ENCODE data around the gene CACNA1I. TPM values are rescaled to one million over a fixed set of nuclear protein-coding genes. Genes with fewer than 3 reads are reported as not detected.
A peak's percentile ranks its signal among the peaks of the same experiment; 100 is the strongest.

CACNA1I gene
- total and polyA plus RNA-seq, 2 of the 8 experiments (the other 6 are each of a cell fraction or from before 2014, with no cell fraction given) = 0.77 to 1.2 TPM

DNA sequence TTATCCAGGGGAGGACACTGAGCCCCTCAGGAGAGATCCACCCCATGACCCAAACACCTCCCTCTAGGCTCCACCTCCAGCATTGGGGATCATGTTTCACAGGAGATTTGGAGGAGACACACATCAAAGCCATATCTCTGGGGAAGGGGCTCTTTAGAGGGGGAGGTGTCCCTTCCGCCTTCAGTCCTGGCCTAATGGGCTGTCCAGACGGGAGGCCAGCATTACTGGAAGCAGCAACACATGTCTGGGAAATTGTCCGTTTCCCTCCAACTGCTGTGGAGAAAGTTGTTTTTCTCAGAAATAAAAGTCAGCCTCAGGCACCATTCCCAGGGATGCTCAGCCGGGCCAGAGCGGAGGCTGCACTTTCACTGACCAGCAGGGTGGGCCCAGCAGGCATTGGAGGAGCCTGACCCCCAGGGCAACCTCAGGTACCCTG, 9.5 kb downstream of the CACNA1I start:
- H4K5ac ChIP-seq (ENCODE audit: insufficient read length, low read depth, low read length) = no peak overlapping the region
- no peaks in the 10 kb centered on the region for H3K79me2 ChIP-seq (ENCODE audit: control insufficient read depth in 1 of 2, insufficient read depth in 2 of 2, low read length in 2 of 2)
- H3K27ac ChIP-seq (ENCODE audit: low read depth, low read length) = no peak overlapping the region
- H3K23ac ChIP-seq (ENCODE audit: insufficient read length) = no peak overlapping the region
- POLR2A ChIA-PET (ENCODE audit: partially characterized antibody) = no interaction called here
- no peaks in the 10 kb centered on the region for H3K79me1 ChIP-seq (ENCODE audit: low read depth, low read length)
- no peak overlapping the region for H2BK20ac ChIP-seq (ENCODE audit: low read length)
- no peak overlapping the region for H2BK12ac ChIP-seq (ENCODE audit: low read depth, low read length)
- no peak overlapping the region for H3K4ac ChIP-seq (replicated peaks; ENCODE audit: insufficient read length, low read depth, low read length)
- FAIRE-seq (peak; percentile 36), DNase-seq (ENCODE audit: low read depth in 1 of 2, low spot score in 2 of 2) (no peak)
- H3K56ac ChIP-seq (replicated peaks; ENCODE audit: insufficient read length, low read depth, low read length) = no peak overlapping the region
- H2BK15ac ChIP-seq (ENCODE audit: low read length) = no peak overlapping the region
- H2AK5ac ChIP-seq (ENCODE audit: low read depth, low read length) = no peak overlapping the region
- H3K9me3 ChIP-seq (ENCODE audit: insufficient read depth in 2 of 2, low read depth in 1 of 2, low read length in 1 of 2) = no peaks in the 10 kb centered on the region
- no peak overlapping the region for H2AFZ ChIP-seq (ENCODE audit: low read length)
- no peak overlapping the region for H3K4me2 ChIP-seq (ENCODE audit: insufficient read depth in 1 of 2, low read depth in 2 of 2, low read length in 2 of 2)
- peaks cover 0 to 6% (median 2%) of the 10 kb centered on the region in 4 experiments; a peak in 2 of 7 replicates for H3K4me1 ChIP-seq (replicated peaks in 1 of 4; ENCODE audit: control insufficient read depth in 3 of 4, insufficient read depth in 4 of 4, low read length in 3 of 4)
- no peaks in the 10 kb centered on the region for H3K36me3 ChIP-seq (ENCODE audit: control insufficient read depth in 2 of 4, insufficient read depth in 4 of 4, low read length in 3 of 4)
- WGBS, 2 experiments (ENCODE audit: extremely low coverage in 1 of 2, insufficient coverage in 1 of 2, insufficient read length in 1 of 2, insufficient replicate concordance in 2 of 2, low coverage in 1 of 2, low lambda C conversion rate in 2 of 2, missing lambda C conversion rate in 1 of 2) = 81% methylated on average over 5 of the region's 5 CpGs; no CpG with 5 or more reads in 1 of the 2 experiments
- H3K9ac ChIP-seq (replicated peaks in 1 of 4; ENCODE audit: extremely low read depth in 1 of 4, low read depth in 3 of 4, low read length in 3 of 4) = no peak overlapping the region; a peak in 1 of 7 replicates
- H2BK5ac ChIP-seq (ENCODE audit: low read depth, low read length) = no peak overlapping the region
- H3K18ac ChIP-seq (ENCODE audit: extremely low read depth, low read length) = no peak overlapping the region
- H3K4me3 ChIP-seq (ENCODE audit: extremely low read depth in 1 of 4, insufficient read depth in 2 of 4, low read depth in 3 of 4, low read length in 4 of 4) = no peak overlapping the region
- H4K20me1 ChIP-seq (replicated peaks in 1 of 2; ENCODE audit: control insufficient read depth in 1 of 2, insufficient read depth in 2 of 2, low read length in 2 of 2) = peaks cover 0 to 4% of the 10 kb centered on the region in 2 experiments
- no peak overlapping the region for H4K91ac ChIP-seq (replicated peaks; ENCODE audit: insufficient read length, low read length)
- H2BK120ac ChIP-seq (replicated peaks; ENCODE audit: low read depth, low read length) = no peak overlapping the region
- H3K23me2 ChIP-seq (ENCODE audit: low read depth, low read length) = peaks cover 10% of the 10 kb centered on the region; the same call in 1 of the 2 replicates
- CTCF ChIA-PET (ENCODE audit: partially characterized antibody) = interaction anchor here (1.2 to 2.5 kb wide), 2 partner anchors 20 to 445 kb away, joined by 3 to 10 read pairs; no protein-coding TSS in a partner anchor
- H3K14ac ChIP-seq (ENCODE audit: insufficient read length) = no peak overlapping the region
- no peak overlapping the region for H4K8ac ChIP-seq (ENCODE audit: extremely low read depth, insufficient read depth, low read length)
- H3K27me3 ChIP-seq (replicated peaks in 1 of 4; ENCODE audit: control insufficient read depth in 3 of 4, extremely low read depth in 1 of 4, insufficient read depth in 3 of 4, low read length in 3 of 4) = peaks cover 0 to 2% (median 0%) of the 10 kb centered on the region in 4 experiments; a peak in 1 of 7 replicates
- no peak for TF ChIP-seq SIN3A (conservative IDR thresholded peaks at IDR 0.05 in 1 of 2, IDR thresholded peaks at IDR 0.05 in 1 of 2; ENCODE audit: low read depth in 1 of 2, low read length in 2 of 2)
- TF ChIP-seq YY1 (IDR thresholded peaks at IDR 0.05; ENCODE audit: low read depth, low read length) = no peak
- TF ChIP-seq RBBP5 (IDR thresholded peaks at IDR 0.05; ENCODE audit: borderline replicate concordance, low read depth, low read length) = no peak
